ENCODE results near the gene CTDSP1.

DNA sequence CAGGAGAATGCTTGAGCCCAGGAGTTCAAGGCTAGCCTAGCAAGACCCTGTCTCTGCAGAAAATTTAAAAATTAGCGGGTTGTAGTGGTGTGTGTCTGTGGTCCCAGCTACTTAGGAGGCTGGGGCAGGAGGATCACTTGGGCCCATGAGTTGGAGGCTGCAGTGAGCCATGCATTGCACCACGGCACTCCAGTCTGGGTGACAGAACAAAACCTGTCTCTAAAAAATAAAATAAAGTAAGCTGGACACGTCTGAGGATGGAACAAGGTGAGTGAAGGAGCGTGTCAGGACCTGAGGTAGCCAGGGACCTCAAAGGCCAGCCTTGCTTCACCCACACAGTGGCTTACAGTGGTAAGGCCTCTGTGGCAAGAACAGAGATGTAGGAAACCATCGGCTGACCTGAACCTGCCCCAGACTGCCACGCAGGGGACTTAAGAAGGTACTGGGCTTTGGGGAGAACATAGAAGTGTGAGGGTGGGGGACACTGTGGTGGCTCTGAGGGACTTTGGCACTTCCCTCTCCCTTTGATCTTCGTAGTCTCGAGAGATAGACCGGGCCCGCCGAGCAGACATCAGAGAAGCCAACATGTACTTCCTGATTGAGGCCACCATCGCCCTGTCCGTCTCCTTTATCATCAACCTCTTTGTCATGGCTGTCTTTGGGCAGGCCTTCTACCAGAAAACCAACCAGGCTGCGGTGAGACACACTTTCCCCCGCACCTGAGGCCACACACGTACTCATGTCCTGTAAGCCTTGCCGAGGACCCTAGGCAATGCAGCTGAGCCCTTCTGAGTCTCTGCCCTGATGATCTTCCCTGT, 10.1 kb upstream of the CTDSP1 start:
- TF ChIP-seq, protein P1, sequence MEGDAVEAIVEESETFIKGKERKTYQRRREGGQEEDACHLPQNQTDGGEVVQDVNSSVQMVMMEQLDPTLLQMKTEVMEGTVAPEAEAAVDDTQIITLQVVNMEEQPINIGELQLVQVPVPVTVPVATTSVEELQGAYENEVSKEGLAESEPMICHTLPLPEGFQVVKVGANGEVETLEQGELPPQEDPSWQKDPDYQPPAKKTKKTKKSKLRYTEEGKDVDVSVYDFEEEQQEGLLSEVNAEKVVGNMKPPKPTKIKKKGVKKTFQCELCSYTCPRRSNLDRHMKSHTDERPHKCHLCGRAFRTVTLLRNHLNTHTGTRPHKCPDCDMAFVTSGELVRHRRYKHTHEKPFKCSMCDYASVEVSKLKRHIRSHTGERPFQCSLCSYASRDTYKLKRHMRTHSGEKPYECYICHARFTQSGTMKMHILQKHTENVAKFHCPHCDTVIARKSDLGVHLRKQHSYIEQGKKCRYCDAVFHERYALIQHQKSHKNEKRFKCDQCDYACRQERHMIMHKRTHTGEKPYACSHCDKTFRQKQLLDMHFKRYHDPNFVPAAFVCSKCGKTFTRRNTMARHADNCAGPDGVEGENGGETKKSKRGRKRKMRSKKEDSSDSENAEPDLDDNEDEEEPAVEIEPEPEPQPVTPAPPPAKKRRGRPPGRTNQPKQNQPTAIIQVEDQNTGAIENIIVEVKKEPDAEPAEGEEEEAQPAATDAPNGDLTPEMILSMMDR (IDR thresholded peaks at IDR 0.05; ENCODE audit: insufficient read depth, low read depth, low read length), result no peak
- TF ChIP-seq EZH2 (IDR thresholded peaks at IDR 0.05; ENCODE audit: insufficient read depth, low read length), result no peak

Data from astrocyte (in vitro differentiated cells and primary cell).